Measurements from ENCODE around the gene CCZ1.
"Not testable (repeated sequence)": the region's sequence is repeated elsewhere in the genome, so short reads cannot be mapped to it uniquely, and the experiment has no call there.

The CCZ1 gene

GRCh38 chr7:5898480-5899224, at the start of gene CCZ1:
Gene CCZ1 (plus strand): TSS chr7:5898733. CDS start chr7:5898800, 67 bp downstream.
- DNase-seq (ENCODE audit: low read depth, low spot score); H3K27ac ChIP-seq: not testable (repeated sequence)

GRCh38 chr7:5850944-5851343, 47.6 kb upstream of the CCZ1 start:
- no peak overlapping the region for H3K27ac ChIP-seq
- DNase-seq (ENCODE audit: low read depth, low spot score) = no peak

- no peak for DNase-seq (ENCODE audit: low read depth, low spot score)
- H3K27ac ChIP-seq = no peak overlapping the region
Observed at GRCh38 chr7:5854738-5855137, 43.8 kb upstream of the CCZ1 start.

- not testable (repeated sequence) for DNase-seq (ENCODE audit: low read depth, low spot score); H3K27ac ChIP-seq
Observed at GRCh38 chr7:5857041-5857575, 41.4 kb upstream of the CCZ1 start.

- DNase-seq (ENCODE audit: low read depth, low spot score); H3K27ac ChIP-seq: not testable (repeated sequence)
Observed at GRCh38 chr7:5858494-5858893, 40.0 kb upstream of the CCZ1 start.

GRCh38 chr7:5861281-5861680, 37.3 kb upstream of the CCZ1 start:
- H3K27ac ChIP-seq; DNase-seq (ENCODE audit: low read depth, low spot score): not testable (repeated sequence)

GRCh38 chr7:5862753-5863366, 35.7 kb upstream of the CCZ1 start:
- DNase-seq (ENCODE audit: low read depth, low spot score); H3K27ac ChIP-seq: not testable (repeated sequence)

- DNase-seq (ENCODE audit: low read depth, low spot score); H3K27ac ChIP-seq: not testable (repeated sequence)
Observed at GRCh38 chr7:5865279-5865931, 33.1 kb upstream of the CCZ1 start.

GRCh38 chr7:5867060-5867459, 31.5 kb upstream of the CCZ1 start:
- no peak for DNase-seq (ENCODE audit: low read depth, low spot score)
- no peak overlapping the region for H3K27ac ChIP-seq

- not testable (repeated sequence) for DNase-seq (ENCODE audit: low read depth, low spot score); H3K27ac ChIP-seq
Observed at GRCh38 chr7:5868928-5869341, 29.6 kb upstream of the CCZ1 start.

- H3K27ac ChIP-seq = no peak overlapping the region
- DNase-seq (ENCODE audit: low read depth, low spot score) = no peak
Observed at GRCh38 chr7:5869691-5870090, 28.8 kb upstream of the CCZ1 start.

- H3K27ac ChIP-seq = no peak overlapping the region
- DNase-seq (ENCODE audit: low read depth, low spot score) = no peak
Observed at GRCh38 chr7:5870311-5870710, 28.2 kb upstream of the CCZ1 start.

- no peak for DNase-seq (ENCODE audit: low read depth, low spot score)
- no peak overlapping the region for H3K27ac ChIP-seq
Observed at GRCh38 chr7:5872326-5872725, 26.2 kb upstream of the CCZ1 start.

GRCh38 chr7:5879591-5879990, 18.9 kb upstream of the CCZ1 start:
- DNase-seq (ENCODE audit: low read depth, low spot score); H3K27ac ChIP-seq: not testable (repeated sequence)

- not testable (repeated sequence) for H3K27ac ChIP-seq; DNase-seq (ENCODE audit: low read depth, low spot score)
Observed at GRCh38 chr7:5880106-5880505, 18.4 kb upstream of the CCZ1 start.

GRCh38 chr7:5884431-5884830, 14.1 kb upstream of the CCZ1 start:
- H3K27ac ChIP-seq; DNase-seq (ENCODE audit: low read depth, low spot score): not testable (repeated sequence)

- not testable (repeated sequence) for DNase-seq (ENCODE audit: low read depth, low spot score); H3K27ac ChIP-seq
Observed at GRCh38 chr7:5888021-5888420, 10.5 kb upstream of the CCZ1 start.

GRCh38 chr7:5890244-5890643, 8.3 kb upstream of the CCZ1 start:
- H3K27ac ChIP-seq; DNase-seq (ENCODE audit: low read depth, low spot score): not testable (repeated sequence)

- H3K27ac ChIP-seq = no peak overlapping the region
- no peak for DNase-seq (ENCODE audit: low read depth, low spot score)
Observed at GRCh38 chr7:5892498-5892897, 6.0 kb upstream of the CCZ1 start.

GRCh38 chr7:5897369-5897919, 1.1 kb upstream of the CCZ1 start:
- not testable (repeated sequence) for H3K27ac ChIP-seq; DNase-seq (ENCODE audit: low read depth, low spot score)

GRCh38 chr7:5903002-5903401, 4.5 kb downstream of the CCZ1 start:
- not testable (repeated sequence) for DNase-seq (ENCODE audit: low read depth, low spot score)

More at GRCh38 chr7:5903002-5903401, 4.5 kb downstream of the CCZ1 start:
- not testable (repeated sequence) for H3K27ac ChIP-seq
